Omental fat pad (tissue), 4 donors: ENCODE data around the gene HPS4. TPM values are rescaled to one million over a fixed set of nuclear protein-coding genes. Genes with fewer than 3 reads are reported as not detected.
A peak's percentile ranks its signal among the peaks of the same experiment; 100 is the strongest.

Source experiments
- ATAC-seq: fragments of 150-250 bp; one replicate; pipeline ENCODE4 v1.9.1; 2016; ENCODE audit warnings: mild to moderate bottlenecking, moderate library complexity; ENCODE audit not compliant: low FRiP score
- DNase-seq: peaks from one replicate; pipeline ENCODE4 v3.0.0-alpha.2; 2019; ENCODE audit warnings: low spot score
- total RNA-seq, 4 donors: library from RNA; depleted of rRNA; stranded (reverse); fragments of >200 nt; gene quantifications; one replicate each; pipeline ENCODE4 v1.1.0, GENCODE V29; 2016
- TF ChIP-seq, protein P1 (sequence below), 3 donors: fragments of 450-650 bp; IDR thresholded peaks; one replicate each; pipeline ENCODE4 v1.5.1; 2016 to 2017; ENCODE audit warnings: antibody characterized with exemption in 3 of 3, mild to moderate bottlenecking in 3 of 3, moderate library complexity in 2 of 3

Gene HPS4
- total RNA-seq, 4 donors from 2014 or later: 14.3 to 40.5 (median 24.2) TPM

DNA sequence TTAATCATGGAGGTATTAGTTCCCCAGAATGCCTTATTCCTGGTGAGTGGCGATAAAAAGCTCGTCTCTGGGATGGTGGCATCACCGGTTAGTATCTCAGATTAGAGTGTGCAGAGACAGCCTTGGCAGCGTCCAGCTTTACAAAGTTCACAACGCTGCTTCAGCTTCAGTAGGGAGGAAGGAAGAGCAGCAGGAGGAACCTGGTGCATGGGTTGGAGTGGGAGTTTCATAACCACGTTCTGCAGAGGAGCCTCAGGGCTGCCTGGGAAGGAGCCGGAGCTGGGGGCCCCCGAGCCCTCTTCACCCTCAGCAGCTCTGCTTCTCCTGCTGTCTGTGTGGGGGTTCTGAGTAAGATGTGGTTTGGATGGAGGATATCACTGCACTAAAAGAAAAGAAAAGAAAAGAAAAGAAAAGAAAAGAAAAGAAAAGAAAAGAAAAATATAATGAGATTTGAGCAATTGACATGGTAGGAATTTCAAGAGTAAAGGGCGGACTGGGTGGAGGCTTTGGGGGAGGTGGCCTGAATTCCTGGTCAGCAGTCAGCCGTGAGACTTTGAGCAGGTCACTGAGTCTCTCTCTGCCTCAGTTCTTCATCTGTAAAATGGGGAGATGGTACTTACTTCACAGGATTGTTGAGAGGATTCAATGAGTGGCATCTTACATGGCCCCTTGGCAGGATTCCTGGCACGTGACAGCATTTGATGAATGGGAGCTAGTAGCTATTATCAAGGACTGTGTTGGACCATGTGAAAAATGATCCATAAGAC, 48.1 kb downstream of the HPS4 start:
- no peak for ATAC-seq
- TF ChIP-seq, protein P1, sequence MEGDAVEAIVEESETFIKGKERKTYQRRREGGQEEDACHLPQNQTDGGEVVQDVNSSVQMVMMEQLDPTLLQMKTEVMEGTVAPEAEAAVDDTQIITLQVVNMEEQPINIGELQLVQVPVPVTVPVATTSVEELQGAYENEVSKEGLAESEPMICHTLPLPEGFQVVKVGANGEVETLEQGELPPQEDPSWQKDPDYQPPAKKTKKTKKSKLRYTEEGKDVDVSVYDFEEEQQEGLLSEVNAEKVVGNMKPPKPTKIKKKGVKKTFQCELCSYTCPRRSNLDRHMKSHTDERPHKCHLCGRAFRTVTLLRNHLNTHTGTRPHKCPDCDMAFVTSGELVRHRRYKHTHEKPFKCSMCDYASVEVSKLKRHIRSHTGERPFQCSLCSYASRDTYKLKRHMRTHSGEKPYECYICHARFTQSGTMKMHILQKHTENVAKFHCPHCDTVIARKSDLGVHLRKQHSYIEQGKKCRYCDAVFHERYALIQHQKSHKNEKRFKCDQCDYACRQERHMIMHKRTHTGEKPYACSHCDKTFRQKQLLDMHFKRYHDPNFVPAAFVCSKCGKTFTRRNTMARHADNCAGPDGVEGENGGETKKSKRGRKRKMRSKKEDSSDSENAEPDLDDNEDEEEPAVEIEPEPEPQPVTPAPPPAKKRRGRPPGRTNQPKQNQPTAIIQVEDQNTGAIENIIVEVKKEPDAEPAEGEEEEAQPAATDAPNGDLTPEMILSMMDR (IDR thresholded peaks at IDR 0.05): no peak

DNA sequence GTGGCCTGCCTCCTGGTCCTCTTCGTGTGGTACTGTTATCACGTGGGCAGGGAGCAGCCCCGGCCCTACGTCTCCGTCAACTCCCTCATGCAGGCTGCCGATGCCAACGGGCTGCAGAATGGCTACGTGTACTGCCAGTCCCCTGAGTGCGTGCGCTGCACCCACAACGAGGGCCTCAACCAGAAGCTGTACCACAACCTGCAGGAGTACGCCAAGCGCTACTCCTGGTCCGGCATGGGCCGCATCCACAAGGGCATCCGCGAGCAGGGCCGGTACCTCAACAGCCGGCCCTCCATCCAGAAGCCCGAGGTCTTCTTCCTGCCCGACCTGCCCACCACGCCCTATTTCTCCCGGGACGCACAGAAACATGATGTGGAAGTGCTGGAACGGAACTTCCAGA, 49.8 kb downstream of the HPS4 start:
- DNase-seq: no peak
- TF ChIP-seq, protein P1 (IDR thresholded peaks at IDR 0.05): no peak
- ATAC-seq: no peak

More for the DNA sequence above, 48.1 kb downstream of the HPS4 start:
- DNase-seq: no peak

DNA sequence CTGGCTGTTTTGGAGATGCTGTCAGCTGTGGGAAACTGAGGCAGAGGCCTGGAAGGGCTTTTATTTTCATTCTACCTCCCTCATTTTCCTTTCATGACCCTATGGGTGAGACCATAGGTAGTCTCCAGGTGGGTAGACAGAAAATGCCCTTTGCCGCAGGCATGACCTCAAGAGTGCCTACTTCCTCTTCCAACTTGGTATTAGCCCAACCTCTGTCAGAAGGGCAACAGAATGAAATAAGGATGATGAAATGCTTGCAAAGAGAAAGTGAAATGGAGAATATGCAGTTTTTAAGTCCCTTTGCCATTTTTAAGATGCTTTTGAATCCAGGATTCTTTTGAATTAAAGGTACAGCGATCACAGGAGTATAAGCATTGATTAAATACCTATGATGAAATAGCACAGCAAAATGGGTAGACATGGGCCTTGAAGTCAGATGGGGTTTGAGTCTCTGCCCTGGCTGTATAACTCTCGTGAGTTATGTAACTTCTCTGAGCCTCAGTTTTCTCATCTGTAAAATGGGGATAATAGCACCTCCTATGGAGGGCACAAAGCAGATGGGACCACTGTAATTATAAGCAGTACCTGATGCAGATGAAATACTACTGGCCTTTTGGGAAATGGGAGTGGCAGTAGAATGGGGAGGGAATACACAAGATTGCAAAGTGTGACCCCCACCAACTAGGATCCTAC, 50.8 kb downstream of the HPS4 start:
- no peak for ATAC-seq
- TF ChIP-seq, protein P1 (IDR thresholded peaks at IDR 0.05): no peak
- DNase-seq: no peak

DNA sequence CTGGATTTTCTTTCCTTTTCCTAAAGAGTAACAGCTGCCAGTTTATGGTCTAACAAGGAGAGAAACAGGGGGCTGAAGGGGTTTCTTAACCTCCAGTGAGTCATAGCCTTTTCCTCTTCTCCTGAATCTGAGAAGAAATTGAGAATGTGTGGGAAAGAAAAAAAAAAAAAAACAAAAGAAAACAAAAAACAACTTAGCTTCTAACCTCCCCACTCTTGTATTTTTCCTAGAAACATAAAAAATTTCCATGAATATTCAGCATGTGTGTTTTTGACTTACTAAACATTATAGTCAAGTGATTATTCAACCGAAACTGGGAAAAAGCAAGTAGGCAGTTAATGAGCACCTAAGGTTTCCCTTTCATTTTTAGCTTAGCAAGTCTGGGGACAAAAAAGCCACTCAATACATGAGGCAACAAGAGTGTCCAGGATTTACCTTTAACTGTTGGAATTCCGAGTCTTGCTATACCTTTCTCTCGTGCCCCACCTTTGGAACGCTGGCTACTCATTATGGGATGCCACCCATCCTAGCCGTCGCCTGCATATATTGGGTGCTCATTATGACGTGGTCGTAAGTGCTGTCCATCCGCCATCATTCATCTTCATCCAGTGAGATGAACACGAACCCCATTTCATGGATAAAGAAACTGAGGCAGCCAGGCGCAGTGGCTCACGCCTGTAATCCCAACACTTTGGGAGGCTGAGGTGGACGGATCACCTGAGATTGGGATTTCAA, 52.2 kb downstream of the HPS4 start:
- DNase-seq (no peak), ATAC-seq (no peak)
- TF ChIP-seq, protein P1 (IDR thresholded peaks at IDR 0.05): no peak

DNA sequence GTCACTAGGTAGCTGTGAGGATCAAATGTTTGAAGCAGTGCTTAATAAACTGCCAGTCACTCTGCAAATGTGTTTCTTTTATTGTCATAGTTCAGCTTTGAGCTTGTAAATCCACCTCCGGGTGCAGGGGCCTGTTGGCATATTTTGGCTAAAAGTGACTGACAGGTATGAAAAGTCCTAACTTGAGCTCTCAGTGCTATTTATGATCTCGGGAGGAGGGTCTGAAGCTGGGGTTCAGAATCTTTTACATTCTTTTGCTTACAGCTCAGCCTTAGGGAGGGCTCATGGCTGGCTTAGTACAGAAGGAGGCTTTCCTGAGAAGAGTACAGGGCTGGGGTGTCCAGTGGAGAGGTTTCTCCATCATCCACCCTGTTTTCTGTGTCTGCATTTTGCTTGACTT, 53.0 kb downstream of the HPS4 start:
- ATAC-seq: no peak
- TF ChIP-seq, protein P1 (IDR thresholded peaks at IDR 0.05): no peak
- DNase-seq: no peak

DNA sequence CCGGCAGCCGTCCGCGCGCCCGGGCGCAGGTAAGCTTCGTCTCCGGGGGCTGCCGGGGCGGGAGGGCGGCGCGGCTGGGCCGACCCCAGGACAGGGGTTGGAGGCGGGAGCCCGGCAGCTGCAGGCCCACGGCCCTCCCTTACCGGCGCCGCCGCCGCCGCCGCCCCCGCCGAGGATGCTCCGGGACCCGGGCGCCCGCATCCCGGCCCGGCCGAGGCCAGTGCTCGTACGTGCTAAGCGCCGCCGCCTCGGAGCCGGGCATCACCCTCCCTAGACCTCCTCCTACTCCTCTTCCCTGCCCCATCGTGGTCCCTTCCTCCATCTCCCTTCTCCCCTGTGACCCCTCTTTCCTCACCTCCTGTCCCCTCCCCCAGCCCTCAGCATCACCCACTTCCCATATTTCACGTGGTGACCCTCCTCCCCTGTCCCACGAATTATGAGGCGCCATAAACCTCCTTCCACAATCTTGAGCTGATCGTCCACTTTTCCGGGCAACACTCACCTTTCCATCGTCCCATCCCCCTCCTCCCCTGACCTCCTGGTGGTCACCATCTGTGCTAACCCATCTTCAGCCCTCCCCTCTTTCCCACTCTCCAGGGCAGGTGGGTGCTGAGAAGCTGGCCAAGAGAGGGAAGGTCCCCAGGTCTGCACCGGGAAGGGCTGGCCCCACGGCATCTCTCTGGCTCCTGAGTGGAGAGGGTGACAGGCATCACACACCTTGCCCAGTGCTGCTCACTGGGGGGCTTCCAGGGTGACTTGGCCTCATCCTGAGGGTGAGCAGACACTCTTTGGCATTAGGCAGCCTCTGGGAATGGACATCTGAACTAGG, 53.9 kb downstream of the HPS4 start:
- DNase-seq (no peak), ATAC-seq (peak; percentile 19)
- TF ChIP-seq, protein P1 (IDR thresholded peaks at IDR 0.05): no peak
